Fibroblast of the aortic adventitia (primary cell): Measurements from ENCODE around the gene UBE2B. TPM values are rescaled to one million over a fixed set of nuclear protein-coding genes. Genes with fewer than 3 reads are reported as not detected.
A peak's percentile ranks its signal among the peaks of the same experiment; 100 is the strongest.
"Not testable (repeated sequence)": the region's sequence is repeated elsewhere in the genome, so short reads cannot be mapped to it uniquely, and the experiment has no call there.

Source experiments
- DNase-seq: peaks from one replicate; pipeline ENCODE4 v3.0.0-alpha.2; 2010; ENCODE audit warnings: low read depth
- H3K4me3 ChIP-seq: 2 replicates; pipeline ENCODE4 v1.5.1; 2011; ENCODE audit warnings: low read depth, mild to moderate bottlenecking, control low read depth, low read length, moderate library complexity
- total RNA-seq: library from RNA; depleted of rRNA; stranded (reverse); fragments of >200 nt; gene quantifications from 2 replicates; pipeline ENCODE4 v1.2.3, GENCODE V29; 2012; ENCODE audit warnings: low replicate concordance
- TF ChIP-seq, protein P1 (sequence below): IDR thresholded peaks from 2 replicates; pipeline ENCODE4 v1.5.1; 2011; ENCODE audit warnings: mild to moderate bottlenecking, low read length, control low read depth, inconsistent platforms; ENCODE audit not compliant: insufficient read depth

UBE2B gene
- total RNA-seq, 1 donor: 49.1 TPM

DNA sequence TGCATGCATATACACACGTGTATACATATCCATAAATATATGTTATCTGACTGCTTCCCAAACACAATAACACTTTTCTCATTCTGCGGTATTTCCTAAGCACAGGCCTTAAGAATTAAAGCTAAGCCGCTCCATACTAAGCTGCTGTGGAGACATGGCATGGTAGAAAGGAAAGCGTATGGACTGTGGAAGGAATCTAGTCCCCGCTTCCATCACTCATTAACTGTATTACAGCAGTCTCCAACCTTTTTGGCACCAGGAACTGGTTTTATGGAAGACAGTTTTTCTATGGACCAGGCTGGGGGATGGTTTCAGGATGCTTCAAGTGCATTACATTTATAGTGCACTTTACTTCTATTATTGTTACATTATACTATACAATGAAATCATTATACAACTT, 15.7 kb upstream of the UBE2B start:
- TF ChIP-seq, protein P1, sequence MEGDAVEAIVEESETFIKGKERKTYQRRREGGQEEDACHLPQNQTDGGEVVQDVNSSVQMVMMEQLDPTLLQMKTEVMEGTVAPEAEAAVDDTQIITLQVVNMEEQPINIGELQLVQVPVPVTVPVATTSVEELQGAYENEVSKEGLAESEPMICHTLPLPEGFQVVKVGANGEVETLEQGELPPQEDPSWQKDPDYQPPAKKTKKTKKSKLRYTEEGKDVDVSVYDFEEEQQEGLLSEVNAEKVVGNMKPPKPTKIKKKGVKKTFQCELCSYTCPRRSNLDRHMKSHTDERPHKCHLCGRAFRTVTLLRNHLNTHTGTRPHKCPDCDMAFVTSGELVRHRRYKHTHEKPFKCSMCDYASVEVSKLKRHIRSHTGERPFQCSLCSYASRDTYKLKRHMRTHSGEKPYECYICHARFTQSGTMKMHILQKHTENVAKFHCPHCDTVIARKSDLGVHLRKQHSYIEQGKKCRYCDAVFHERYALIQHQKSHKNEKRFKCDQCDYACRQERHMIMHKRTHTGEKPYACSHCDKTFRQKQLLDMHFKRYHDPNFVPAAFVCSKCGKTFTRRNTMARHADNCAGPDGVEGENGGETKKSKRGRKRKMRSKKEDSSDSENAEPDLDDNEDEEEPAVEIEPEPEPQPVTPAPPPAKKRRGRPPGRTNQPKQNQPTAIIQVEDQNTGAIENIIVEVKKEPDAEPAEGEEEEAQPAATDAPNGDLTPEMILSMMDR: no peak
- H3K4me3 ChIP-seq: no peak overlapping the region
- no peak for DNase-seq

GRCh38 chr5:134365604-134366003, 5.8 kb upstream of the UBE2B start:
- TF ChIP-seq, protein P1: no peak
- H3K4me3 ChIP-seq: no peak overlapping the region

GRCh38 chr5:134370311-134370870, 978 bp upstream of the UBE2B start:
- DNase-seq: no peak
- TF ChIP-seq, protein P1: no peak
- peak overlapping the region; percentile 60 for H3K4me3 ChIP-seq

More at GRCh38 chr5:134365604-134366003, 5.8 kb upstream of the UBE2B start:
- DNase-seq: no peak

DNA sequence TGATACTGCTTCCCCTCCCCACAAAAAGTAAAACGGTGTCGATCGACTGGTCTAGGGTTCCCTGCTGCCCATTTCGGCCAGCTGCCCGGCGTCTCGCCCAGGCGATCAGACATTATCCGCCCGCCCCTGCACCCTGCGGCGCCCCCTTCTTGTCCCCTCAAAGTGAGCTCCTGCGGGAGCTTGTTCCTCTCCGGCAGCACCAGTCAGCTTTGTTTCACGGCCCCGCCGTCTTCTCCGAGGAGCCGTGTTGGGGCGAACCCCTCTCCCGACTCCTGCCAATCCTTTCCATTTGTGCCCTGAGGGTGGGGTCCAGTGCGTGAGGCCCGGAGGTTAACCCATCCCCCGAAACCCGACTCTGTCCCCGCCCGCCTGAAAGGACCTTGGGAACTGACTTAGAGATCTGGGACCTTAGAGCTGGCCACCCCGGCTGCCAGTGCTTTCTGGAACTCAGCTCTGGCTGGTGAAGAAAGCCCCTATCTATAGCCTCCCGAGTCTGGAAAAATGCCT, 518 bp downstream of the UBE2B start:
- TF ChIP-seq, protein P1: no peak
- peak; percentile 30 for DNase-seq
- peak overlapping the region; percentile 94 for H3K4me3 ChIP-seq

GRCh38 chr5:134373633-134374032, 2.3 kb downstream of the UBE2B start:
- DNase-seq: not testable (repeated sequence)
- H3K4me3 ChIP-seq: peak overlapping the region; percentile 29

DNA sequence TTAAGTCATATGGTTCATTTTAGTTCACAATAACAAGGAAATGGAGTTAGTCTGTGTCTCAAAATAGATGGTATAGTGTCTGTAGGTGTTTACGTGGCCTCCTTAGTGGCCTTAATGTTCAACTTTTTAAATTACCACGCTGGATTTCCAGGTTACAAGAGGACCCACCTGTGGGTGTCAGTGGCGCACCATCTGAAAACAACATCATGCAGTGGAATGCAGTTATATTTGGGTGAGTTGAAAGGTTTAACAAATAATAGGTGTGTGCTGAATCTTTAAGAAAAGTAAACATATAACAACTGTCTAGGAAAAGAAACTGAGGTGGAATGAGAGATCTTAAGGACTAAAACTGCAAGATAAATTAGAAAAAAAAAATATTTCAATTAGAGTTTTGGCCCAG, 2.9 kb downstream of the UBE2B start:
- TF ChIP-seq, protein P1: no peak
- DNase-seq: no peak
- no peak overlapping the region for H3K4me3 ChIP-seq

- DNase-seq: no peak
- no peak overlapping the region for H3K4me3 ChIP-seq
- TF ChIP-seq, protein P1: no peak
Observed at GRCh38 chr5:134380346-134380745, 9.0 kb downstream of the UBE2B start.

- H3K4me3 ChIP-seq, DNase-seq: not testable (repeated sequence)
Observed at GRCh38 chr5:134382204-134382603, 10.8 kb downstream of the UBE2B start.
